Cardiac septum (tissue), 1 donor: Measurements from ENCODE around the gene PLPP3. TPM values are rescaled to one million over a fixed set of nuclear protein-coding genes. Genes with fewer than 3 reads are reported as not detected.

ENCODE experiments used
- DNase-seq: peaks from one replicate; pipeline ENCODE4 v3.0.0-alpha.2; 2020; ENCODE audit warnings: low spot score
- intact Hi-C: fragments of 100-400 bp; cut with DNase I; formaldehyde crosslinking; loops from one replicate; pipeline ENCODE4 v1.14.0; 2022
- total RNA-seq: library from RNA; stranded (reverse); fragmentation: NEBNext Ultra II Directional; extraction: Animal tissue kit (Norgen Biotek cat#: 25700); gene quantifications from one replicate; pipeline ENCODE4 v1.2.1, GENCODE V29; 2021
- donor health status: DM: no; HTN: no; CAD: no.

PLPP3 gene
- total RNA-seq, 1 donor from 2014 or later = 61.0 TPM

- intact Hi-C loops = loop anchor here (2.0 to 10.0 kb wide), 11 partner anchors 41 to 714 kb away; no protein-coding TSS in a partner anchor
- DNase-seq = peak; percentile 88
Measured at GRCh38 chr1:56578138-56578962, 1.0 kb downstream of the PLPP3 start.

- no peak for DNase-seq
- intact Hi-C loops = loop anchor here (2.0 to 10.0 kb wide), 11 partner anchors 40 to 713 kb away; no protein-coding TSS in a partner anchor
Measured at GRCh38 chr1:56577406-56578137, 1.8 kb downstream of the PLPP3 start.

- DNase-seq = no peak
- intact Hi-C loops = loop anchor here (5.0 to 10.0 kb wide), 9 partner anchors 40 to 712 kb away; no protein-coding TSS in a partner anchor
Measured at GRCh38 chr1:56576880-56577405, 2.4 kb downstream of the PLPP3 start.

- intact Hi-C loops = loop anchor here (5.0 to 10.0 kb wide), 9 partner anchors 39 to 711 kb away; no protein-coding TSS in a partner anchor
- DNase-seq = no peak
Measured at GRCh38 chr1:56575865-56576264, 3.5 kb downstream of the PLPP3 start.

- no peak for DNase-seq
- intact Hi-C loops = loop anchor here (5.0 to 10.0 kb wide), 9 partner anchors 37 to 710 kb away; no protein-coding TSS in a partner anchor
Measured at GRCh38 chr1:56574794-56575193, 4.6 kb downstream of the PLPP3 start.

GRCh38 chr1:56573311-56573710, 6.1 kb downstream of the PLPP3 start:
- no peak for DNase-seq

GRCh38 chr1:56572334-56573050, 6.9 kb downstream of the PLPP3 start:
- intact Hi-C loops = loop anchor here (10.0 kb wide), 2 partner anchors 318 to 708 kb away; no protein-coding TSS in a partner anchor
- DNase-seq = no peak

More at GRCh38 chr1:56573311-56573710, 6.1 kb downstream of the PLPP3 start:
- intact Hi-C loops = loop anchor here (10.0 kb wide), 2 partner anchors 319 to 709 kb away; no protein-coding TSS in a partner anchor

GRCh38 chr1:56571448-56571847, 7.9 kb downstream of the PLPP3 start:
- intact Hi-C loops = loop anchor here (10.0 kb wide), 2 partner anchors 317 to 707 kb away; no protein-coding TSS in a partner anchor
- no peak for DNase-seq

GRCh38 chr1:56570924-56571372, 8.4 kb downstream of the PLPP3 start:
- DNase-seq = no peak
- intact Hi-C loops = loop anchor here (10.0 kb wide), 2 partner anchors 316 to 706 kb away; no protein-coding TSS in a partner anchor

- intact Hi-C loops = loop anchor here (10.0 kb wide), 2 partner anchors 315 to 705 kb away; no protein-coding TSS in a partner anchor
- no peak for DNase-seq
Measured at GRCh38 chr1:56569661-56570060, 9.7 kb downstream of the PLPP3 start.

GRCh38 chr1:56566994-56567393, 12.4 kb downstream of the PLPP3 start:
- no peak for DNase-seq
- intact Hi-C loops = no loop called here

GRCh38 chr1:56566061-56566744, 13.2 kb downstream of the PLPP3 start:
- intact Hi-C loops = no loop called here
- DNase-seq = no peak

- intact Hi-C loops = loop anchor here (5.0 kb wide), 1 partner anchor 132 kb away; no protein-coding TSS in a partner anchor
- DNase-seq = no peak
Measured at GRCh38 chr1:56564615-56565014, 14.7 kb downstream of the PLPP3 start.

- intact Hi-C loops = loop anchor here (5.0 kb wide), 1 partner anchor 131 kb away; no protein-coding TSS in a partner anchor
- no peak for DNase-seq
Measured at GRCh38 chr1:56563568-56563967, 15.8 kb downstream of the PLPP3 start.

- DNase-seq = no peak
- intact Hi-C loops = loop anchor here (5.0 kb wide), 1 partner anchor 131 kb away; no protein-coding TSS in a partner anchor
Measured at GRCh38 chr1:56562891-56563452, 16.4 kb downstream of the PLPP3 start.

- DNase-seq = no peak
- intact Hi-C loops = loop anchor here (5.0 kb wide), 1 partner anchor 129 kb away; no protein-coding TSS in a partner anchor
Measured at GRCh38 chr1:56561227-56562019, 17.9 kb downstream of the PLPP3 start.

- DNase-seq = no peak
- intact Hi-C loops = no loop called here
Measured at GRCh38 chr1:56557746-56558145, 21.6 kb downstream of the PLPP3 start.
